Stimulated activated CD4-positive, alpha-beta T cell treated with anti-CD3 and anti-CD28 coated beads, TNF-alpha, amount 100 ng/mL, for 24 hours (primary cell): Measurements from ENCODE around the gene CTSW.

Source experiments
- DNase-seq, 3 experiments: peaks; one replicate each; pipeline ENCODE4 v3.0.0-alpha.2; 2020; ENCODE audit warnings: low read depth in 3 of 3

CTSW gene

GRCh38 chr11:65867284-65868071 is 12.2 kb upstream of the CTSW start:
- DNase-seq, result no peak

GRCh38 chr11:65868076-65868667 is 11.5 kb upstream of the CTSW start:
- DNase-seq, result no peak

GRCh38 chr11:65868907-65869306 is 10.7 kb upstream of the CTSW start:
- DNase-seq, result no peak

GRCh38 chr11:65869643-65870306 is 9.9 kb upstream of the CTSW start:
- DNase-seq, result no peak

- no peak for DNase-seq
Measured at GRCh38 chr11:65870307-65870658, 9.4 kb upstream of the CTSW start.

- no peak for DNase-seq
Measured at GRCh38 chr11:65870706-65871681, 8.6 kb upstream of the CTSW start.

- no peak for DNase-seq
Measured at GRCh38 chr11:65871811-65872548, 7.7 kb upstream of the CTSW start.

GRCh38 chr11:65872586-65873317 is 6.9 kb upstream of the CTSW start, which contains the start of gene EFEMP2:
EFEMP2 (minus strand) TSS chr11:65872800; CDS start chr11:65872354, 446 bp downstream.
- no peak for DNase-seq

- peak; percentile 91 to 95 (median 95) for DNase-seq
Measured at GRCh38 chr11:65873318-65874156, 6.1 kb upstream of the CTSW start.

- no peak for DNase-seq
Measured at GRCh38 chr11:65880027-65880426, 390 bp downstream of the CTSW start.

- no peak for DNase-seq
Measured at GRCh38 chr11:65880844-65881421, 1.3 kb downstream of the CTSW start.

GRCh38 chr11:65882120-65883057 is 2.8 kb downstream of the CTSW start:
- no peak for DNase-seq

- no peak for DNase-seq
Measured at GRCh38 chr11:65883058-65883761, 3.6 kb downstream of the CTSW start.

- DNase-seq, result no peak
Measured at GRCh38 chr11:65883786-65884715, 4.4 kb downstream of the CTSW start.

GRCh38 chr11:65884716-65885092 is 5.1 kb downstream of the CTSW start:
- peak; percentile 65 to 80 (median 66) for DNase-seq

- DNase-seq, result no peak
Measured at GRCh38 chr11:65885231-65885630, 5.6 kb downstream of the CTSW start.
